Muscle of arm (tissue), 12 donors: Measurements from ENCODE around the gene MAP3K6. TPM values are rescaled to one million over a fixed set of nuclear protein-coding genes. Genes with fewer than 3 reads are reported as not detected.
"Not testable (repeated sequence)": the region's sequence is repeated elsewhere in the genome, so short reads cannot be mapped to it uniquely, and the experiment has no call there.

ENCODE experiments used
- DNase-seq: peaks from one replicate; pipeline ENCODE4 v3.0.0-alpha.2; 2013
- polyA plus RNA-seq, 12 donors: library from polyadenylated mRNA; unstranded; fragments of 120-200 nt; gene quantifications; one replicate each; pipeline ENCODE4 v1.2.1, GENCODE V29; 2013; ENCODE audit not compliant: insufficient read length in 12 of 12

Gene MAP3K6
- polyA plus RNA-seq, 12 donors = 6.4 to 24.0 (median 9.9) TPM; not detected in 1

DNA sequence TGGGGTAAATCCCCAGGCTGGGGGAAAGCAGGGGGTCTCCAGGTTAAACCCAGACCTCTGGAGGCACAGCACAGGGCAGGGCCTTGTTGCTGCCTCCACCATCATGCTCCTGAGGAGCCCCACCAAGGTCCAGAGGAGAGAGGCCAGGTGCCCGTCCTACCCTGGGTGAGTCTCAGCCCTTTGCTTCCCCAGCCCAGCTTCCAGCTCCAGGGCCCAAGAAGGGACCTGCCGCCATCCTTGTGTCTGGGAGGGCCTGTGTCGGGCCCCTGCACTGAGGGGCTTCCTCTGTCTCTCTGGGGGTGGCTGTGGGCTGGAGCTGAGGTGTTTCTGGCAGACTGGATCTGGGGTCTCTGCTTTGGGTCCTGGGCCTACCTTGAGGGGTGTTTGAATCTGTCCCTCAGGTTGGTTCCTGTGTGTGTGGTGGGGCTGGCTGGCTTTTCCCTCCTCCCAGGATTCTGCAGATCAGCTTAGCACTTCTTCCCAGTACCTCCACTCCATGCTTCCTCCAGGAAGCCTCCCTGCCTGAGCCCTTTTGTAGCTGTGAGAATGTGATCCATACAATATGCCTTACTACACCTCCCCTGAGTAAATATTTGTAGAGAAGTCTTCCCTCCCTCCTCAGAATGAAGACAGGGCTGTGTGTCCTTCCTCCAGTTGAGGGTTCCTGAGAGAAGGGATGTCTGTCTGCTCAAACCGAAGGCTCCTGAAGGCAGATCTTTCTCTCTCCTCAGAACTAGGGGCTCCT lies 31.8 kb upstream of the MAP3K6 start:
- no peak for DNase-seq

DNA sequence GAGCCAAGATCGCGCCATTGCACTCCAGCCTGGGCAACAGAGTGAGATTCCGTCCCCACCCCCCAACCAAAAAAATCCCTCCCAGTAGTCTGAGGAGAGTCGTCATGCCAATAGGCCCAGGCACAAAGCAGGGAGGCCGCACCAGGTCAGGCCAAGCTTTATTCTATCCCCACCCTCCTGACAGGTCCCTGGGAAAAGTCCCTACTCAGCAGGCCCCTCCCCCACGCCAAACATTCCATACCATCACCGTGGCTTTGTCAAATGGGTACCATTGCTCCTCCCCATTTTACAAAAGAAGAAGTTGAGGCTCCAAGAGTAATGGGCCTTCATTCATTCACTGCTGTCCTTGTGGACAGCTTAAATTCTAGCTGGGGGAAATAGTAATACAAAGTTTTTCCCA lies 31.0 kb upstream of the MAP3K6 start:
- no peak for DNase-seq

- no peak for DNase-seq
Measured at GRCh38 chr1:27397110-27397509, 30.3 kb upstream of the MAP3K6 start.

- DNase-seq = peak; percentile 74
Measured at GRCh38 chr1:27395441-27396195, 28.9 kb upstream of the MAP3K6 start.

- DNase-seq = no peak
Measured at GRCh38 chr1:27394925-27395324, 28.2 kb upstream of the MAP3K6 start.

GRCh38 chr1:27394282-27394658 lies 27.5 kb upstream of the MAP3K6 start:
- no peak for DNase-seq

DNA sequence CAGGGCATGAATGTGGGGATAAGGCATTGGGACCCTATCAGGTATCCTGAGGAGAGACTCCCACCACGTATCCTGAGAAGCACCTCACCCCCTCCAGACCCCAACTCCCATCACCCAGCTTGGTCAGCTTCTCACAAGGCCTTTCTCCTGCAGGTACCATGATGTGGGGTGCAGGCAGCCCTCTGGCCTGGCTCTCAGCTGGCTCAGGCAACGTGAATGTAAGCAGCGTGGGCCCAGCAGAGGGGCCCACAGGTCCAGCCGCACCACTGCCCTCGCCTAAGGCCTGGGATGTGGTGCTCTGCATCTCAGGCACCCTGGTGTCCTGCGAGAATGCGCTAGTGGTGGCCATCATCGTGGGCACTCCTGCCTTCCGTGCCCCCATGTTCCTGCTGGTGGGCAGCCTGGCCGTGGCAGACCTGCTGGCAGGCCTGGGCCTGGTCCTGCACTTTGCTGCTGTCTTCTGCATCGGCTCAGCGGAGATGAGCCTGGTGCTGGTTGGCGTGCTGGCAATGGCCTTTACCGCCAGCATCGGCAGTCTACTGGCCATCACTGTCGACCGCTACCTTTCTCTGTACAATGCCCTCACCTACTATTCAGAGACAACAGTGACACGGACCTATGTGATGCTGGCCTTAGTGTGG lies 27.0 kb upstream of the MAP3K6 start:
- no peak for DNase-seq

- no peak for DNase-seq
Measured at GRCh38 chr1:27392778-27393635, 26.2 kb upstream of the MAP3K6 start.

- DNase-seq = peak; percentile 86
Measured at GRCh38 chr1:27392096-27392777, 25.5 kb upstream of the MAP3K6 start, which contains the start of gene GPR3. Gene GPR3 (plus strand): TSS chr1:27392622. CDS start chr1:27393799, 1,177 bp downstream.

DNA sequence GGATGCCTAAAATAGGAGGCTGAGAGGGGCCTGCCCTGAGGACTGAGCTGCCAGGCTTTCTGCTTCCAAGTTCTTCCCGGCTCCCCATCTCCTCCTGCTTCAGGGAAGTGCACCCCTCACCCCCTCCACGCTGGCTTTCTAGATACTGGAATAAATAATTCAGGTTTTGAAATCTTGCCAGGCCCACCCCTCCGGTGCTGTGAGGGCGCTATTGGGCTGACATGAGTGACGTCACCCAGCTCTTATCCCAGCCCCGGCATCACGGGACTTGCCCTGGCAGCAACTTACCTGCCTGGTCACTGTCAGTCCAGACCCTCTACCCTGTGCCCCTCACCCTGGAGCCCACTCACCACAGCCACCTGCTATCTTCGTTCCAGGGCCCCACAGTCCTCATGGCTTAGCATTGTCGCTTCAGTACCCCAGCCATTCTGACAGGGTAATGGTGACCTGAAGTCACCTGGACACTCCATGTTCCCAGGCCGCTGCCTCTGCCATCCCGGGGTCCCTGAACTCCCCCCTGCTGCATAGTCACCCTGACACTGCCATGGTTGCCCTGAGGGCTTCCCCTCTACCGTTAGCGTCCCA lies 24.8 kb upstream of the MAP3K6 start:
- DNase-seq = no peak

DNA sequence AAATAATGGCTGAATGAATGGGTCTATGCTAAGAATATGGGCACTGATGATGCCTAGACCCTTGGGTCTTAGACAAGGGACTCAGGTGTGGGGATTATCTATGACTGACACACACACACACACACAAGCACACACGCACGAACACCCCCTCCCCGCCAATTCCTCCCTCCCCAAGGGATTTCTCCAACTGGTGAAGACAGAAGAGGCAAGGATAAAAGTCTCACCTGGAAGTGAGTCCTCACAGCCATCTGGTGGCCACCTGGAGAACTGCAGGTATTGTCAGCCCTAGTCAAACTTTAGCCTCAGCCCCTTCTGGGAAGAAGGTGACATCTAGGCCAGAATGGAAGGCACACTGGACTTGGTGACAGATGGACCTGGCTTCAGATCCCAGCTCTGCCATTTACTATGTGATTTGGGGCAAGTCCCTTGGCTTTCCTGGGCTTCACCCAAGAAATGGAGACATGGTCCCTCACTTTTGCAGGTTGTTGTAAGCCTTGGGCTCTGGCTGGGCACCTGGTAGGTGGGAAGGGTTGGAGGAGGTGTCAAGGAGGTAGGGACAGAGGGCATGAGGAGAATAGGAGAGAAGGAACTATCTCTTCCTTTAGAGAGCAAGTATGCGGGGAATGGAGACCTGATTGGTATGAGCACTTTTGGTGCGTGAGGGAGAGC lies 21.7 kb upstream of the MAP3K6 start:
- DNase-seq = no peak

GRCh38 chr1:27384797-27385196 lies 18.0 kb upstream of the MAP3K6 start:
- DNase-seq = not testable (repeated sequence)

DNA sequence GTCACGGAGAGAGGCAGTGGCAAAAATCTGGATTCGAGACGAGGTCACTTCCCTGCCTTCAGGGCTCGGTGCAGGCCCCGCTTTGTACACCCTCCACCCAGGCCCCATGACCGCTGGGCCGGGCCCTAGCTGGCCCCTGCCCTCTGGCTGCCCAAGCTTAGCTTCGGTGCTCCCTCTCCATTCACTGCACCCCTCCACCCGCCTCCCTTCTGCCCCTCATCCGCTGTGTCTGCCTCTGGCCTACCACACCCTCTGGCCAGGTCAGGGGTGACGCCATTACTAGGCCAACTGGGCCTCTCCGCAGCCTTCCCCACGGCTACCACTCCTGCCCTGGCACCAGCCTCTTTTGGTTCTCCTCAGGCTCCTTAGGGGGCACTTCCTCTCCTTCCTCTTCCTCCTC lies 16.9 kb upstream of the MAP3K6 start:
- no peak for DNase-seq

DNA sequence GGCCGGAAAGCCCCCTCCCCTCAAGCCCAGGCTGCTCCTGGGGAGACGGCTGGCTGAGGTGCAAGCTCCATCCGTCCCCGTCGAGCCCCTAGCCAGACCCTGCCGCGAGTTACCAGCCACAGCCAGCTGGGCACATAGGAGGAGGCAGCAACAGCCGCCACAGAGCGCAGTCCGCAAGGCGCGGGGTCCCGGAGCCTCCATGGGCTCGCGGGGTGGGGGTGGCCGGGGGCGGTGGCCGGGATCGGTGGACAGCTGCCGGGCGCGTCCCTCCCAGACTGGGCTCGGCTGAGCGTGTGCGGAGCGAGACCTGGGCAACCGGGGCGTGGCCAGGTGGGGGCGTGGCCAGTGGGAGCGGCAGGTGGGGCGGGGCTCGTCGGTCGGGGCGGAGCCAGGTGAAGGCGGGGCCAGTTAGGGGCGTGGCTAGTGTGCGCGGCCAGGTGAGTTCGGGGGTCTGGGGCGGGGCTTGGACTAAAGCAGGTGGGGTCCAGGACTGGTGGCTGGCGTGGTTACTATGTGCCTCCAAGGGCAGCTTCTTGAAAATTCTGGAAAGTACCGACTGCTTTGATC lies 16.4 kb upstream of the MAP3K6 start, which contains the start of gene CD164L2:
Gene CD164L2 (minus strand): TSS at position 295 of the 567 bp plus-strand sequence. CDS start 94 bp downstream, at position 201.
- no peak for DNase-seq

GRCh38 chr1:27381969-27382762 lies 15.4 kb upstream of the MAP3K6 start:
- DNase-seq = no peak

DNA sequence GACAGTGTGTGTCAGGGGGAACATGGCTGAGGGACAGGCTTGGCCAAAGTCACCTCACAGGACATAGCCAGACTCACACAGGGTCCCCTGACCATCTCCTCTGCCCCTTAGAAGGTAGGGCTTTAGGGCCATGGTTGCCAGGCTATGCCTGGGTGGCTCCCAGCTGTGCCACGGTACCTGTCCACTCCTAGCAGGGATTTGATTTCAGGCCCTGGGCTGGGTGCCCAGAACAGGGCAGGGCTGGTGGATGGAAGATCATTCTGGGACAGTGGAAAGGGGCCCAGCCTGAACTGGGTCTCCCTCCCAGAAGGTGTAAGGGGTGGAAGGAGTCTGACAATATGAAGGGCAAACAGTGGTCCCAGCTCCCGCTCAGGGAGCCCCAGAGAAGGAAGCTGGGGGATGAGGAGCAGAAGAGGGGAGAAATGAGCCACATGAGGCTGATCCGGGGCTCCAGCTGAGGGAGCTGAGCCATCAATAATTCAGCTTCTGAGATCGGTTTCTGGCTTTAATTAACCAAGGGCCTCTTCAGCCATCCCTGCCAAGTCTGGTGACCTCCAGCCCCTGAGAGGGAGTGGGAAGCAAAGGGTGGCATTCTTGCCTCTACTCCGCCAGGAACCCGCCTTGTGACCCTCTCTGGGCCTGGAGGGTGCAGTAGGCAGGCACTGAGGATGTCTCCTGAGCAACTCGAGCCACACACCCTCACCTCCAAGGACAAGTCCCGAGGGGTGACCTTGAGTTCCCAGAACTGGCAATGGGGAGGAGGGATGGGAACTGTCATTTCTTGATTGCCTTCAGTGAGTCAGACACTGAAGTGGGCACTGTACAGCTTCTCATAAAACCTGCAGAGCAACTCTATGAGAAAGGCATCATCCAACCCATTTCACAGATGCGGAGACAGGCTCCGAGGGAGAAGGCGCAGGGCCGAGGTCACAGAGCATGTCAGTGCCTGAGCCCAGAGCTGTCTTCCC lies 14.3 kb upstream of the MAP3K6 start:
- no peak for DNase-seq

DNA sequence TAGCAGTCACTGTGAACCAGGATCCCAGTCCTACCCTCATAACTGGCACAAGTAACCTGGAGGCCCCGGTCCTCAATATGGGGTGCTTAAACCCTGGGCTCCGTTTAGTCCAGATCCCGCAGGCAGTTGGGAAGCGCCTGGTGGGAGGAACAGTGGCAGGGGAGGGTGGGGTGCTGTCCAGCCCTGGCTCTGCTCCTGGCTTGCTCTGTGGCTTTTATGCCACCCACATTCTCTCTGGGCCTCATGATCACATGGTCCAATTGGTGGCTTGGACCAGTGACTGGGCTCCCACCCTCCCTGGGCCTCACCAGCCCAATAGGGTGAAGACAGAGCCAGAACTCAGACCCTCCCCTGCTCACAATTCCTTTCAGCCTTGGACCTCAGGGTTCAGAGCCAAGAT lies 13.5 kb upstream of the MAP3K6 start:
- DNase-seq = no peak
